Ascending aorta (tissue), 2 donors: ENCODE data around the gene AIP. TPM values are rescaled to one million over a fixed set of nuclear protein-coding genes. Genes with fewer than 3 reads are reported as not detected.

Experiments used
- DNase-seq, 2 donors: peaks; one replicate each; pipeline ENCODE4 v3.0.0-alpha.2; 2019; ENCODE audit warnings: low spot score in 2 of 2
- H3K27ac ChIP-seq, 2 donors: fragments of 200-600 bp; sonication (generic); one replicate each; pipeline ENCODE4 v1.5.1; 2016 to 2017; ENCODE audit warnings: mild to moderate bottlenecking in 1 of 2
- H3K27me3 ChIP-seq: fragments of 200-600 bp; sonication (generic); one replicate; pipeline ENCODE4 v1.5.1; 2017
- H3K36me3 ChIP-seq, 2 donors: fragments of 200-600 bp; sonication (generic); one replicate each; pipeline ENCODE4 v1.5.1; 2016
- H3K4me1 ChIP-seq, 2 donors: fragments of 200-600 bp; sonication (generic); one replicate each; pipeline ENCODE4 v1.5.1; 2016 to 2017; ENCODE audit warnings: mild to moderate bottlenecking in 1 of 2
- H3K4me3 ChIP-seq, 2 donors: fragments of 200-600 bp; sonication (generic); one replicate each; pipeline ENCODE4 v1.5.1; 2016 to 2017; ENCODE audit warnings: mild to moderate bottlenecking in 1 of 2
- H3K9me3 ChIP-seq, 2 donors: fragments of 200-600 bp; sonication (generic); one replicate each; pipeline ENCODE4 v1.5.1; 2016
- CTCF ChIP-seq, 3 experiments: fragments of 200-600 bp in 2 of 3; fragments of 450-650 bp in 1 of 3; sonication (generic) in 2 of 3; IDR thresholded peaks; one replicate each; pipeline ENCODE4 v1.5.1; 2016 to 2019; ENCODE audit warnings: antibody characterized with exemption in 3 of 3, mild to moderate bottlenecking in 1 of 3, moderate library complexity in 1 of 3
- intact Hi-C: fragments of 100-400 bp; cut with DNase I; formaldehyde crosslinking; loops from one replicate; pipeline ENCODE4 v1.15.1; 2023
- total RNA-seq: library from RNA; depleted of rRNA; stranded (reverse); fragments of >200 nt; gene quantifications from one replicate; pipeline ENCODE4 v1.1.0, GENCODE V29; 2016

The AIP gene
- total RNA-seq, 1 donor from 2014 or later, result 116 TPM

- DNase-seq, result no peak
- H3K27ac ChIP-seq, result no peak overlapping the region
- no peak overlapping the region for H3K4me3 ChIP-seq
- intact Hi-C loops, result no loop called here
- no peaks in the 10 kb centered on the region for H3K4me1 ChIP-seq
- peaks cover 28 to 49% of the 10 kb centered on the region in 2 donors for H3K36me3 ChIP-seq
- no peaks in the 10 kb centered on the region for H3K27me3 ChIP-seq
- no peaks in the 10 kb centered on the region for H3K9me3 ChIP-seq
- TF ChIP-seq CTCF (IDR thresholded peaks at IDR 0.05), result no peak
Measured at GRCh38 chr11:67497656-67498291, 14.9 kb downstream of the AIP start.

- Histone ChIP-seq H3K27me3 (no peaks in the 10 kb centered on the region), H3K4me3 (no peak overlapping the region), H3K27ac (no peak overlapping the region), H3K36me3 (peaks cover 20 to 41% of the 10 kb centered on the region in 2 donors), H3K9me3 (no peaks in the 10 kb centered on the region), H3K4me1 (peaks cover 0 to 3% of the 10 kb centered on the region in 2 donors)
- intact Hi-C loops, result no loop called here
- TF ChIP-seq CTCF (IDR thresholded peaks at IDR 0.05), result no peak
- no peak for DNase-seq
Measured at GRCh38 chr11:67498544-67498972, 15.7 kb downstream of the AIP start.

- peaks cover 11 to 31% of the 10 kb centered on the region in 2 donors for H3K36me3 ChIP-seq
- H3K27ac ChIP-seq, result no peak overlapping the region
- TF ChIP-seq CTCF (IDR thresholded peaks at IDR 0.05), result no peak
- H3K4me3 ChIP-seq, result no peak overlapping the region
- no peaks in the 10 kb centered on the region for H3K27me3 ChIP-seq
- H3K4me1 ChIP-seq, result peaks cover 2 to 8% of the 10 kb centered on the region in 2 donors
- no peaks in the 10 kb centered on the region for H3K9me3 ChIP-seq
- intact Hi-C loops, result loop anchor here (10.0 kb wide), 2 partner anchors 305 to 385 kb away; partner anchors contain the start of gene KDM2A
- DNase-seq, result no peak
Measured at GRCh38 chr11:67499808-67500483, 17.1 kb downstream of the AIP start.

GRCh38 chr11:67500484-67500821 lies 17.6 kb downstream of the AIP start:
- H3K4me1 ChIP-seq, result peaks cover 2 to 10% of the 10 kb centered on the region in 2 donors
- DNase-seq, result no peak
- no peaks in the 10 kb centered on the region for H3K9me3 ChIP-seq
- no peak overlapping the region for H3K4me3 ChIP-seq
- H3K27ac ChIP-seq, result no peak overlapping the region
- H3K27me3 ChIP-seq, result no peaks in the 10 kb centered on the region
- intact Hi-C loops, result loop anchor here (10.0 kb wide), 2 partner anchors 304 to 386 kb away; partner anchors contain the start of gene KDM2A
- H3K36me3 ChIP-seq, result peaks cover 6 to 27% of the 10 kb centered on the region in 2 donors
- TF ChIP-seq CTCF (IDR thresholded peaks at IDR 0.05), result no peak

- H3K4me3 ChIP-seq, result no peak overlapping the region
- H3K27me3 ChIP-seq, result no peaks in the 10 kb centered on the region
- H3K9me3 ChIP-seq, result no peaks in the 10 kb centered on the region
- no peak for TF ChIP-seq CTCF (IDR thresholded peaks at IDR 0.05)
- peaks cover 2 to 14% of the 10 kb centered on the region in 2 donors for H3K4me1 ChIP-seq
- intact Hi-C loops, result loop anchor here (10.0 kb wide), 2 partner anchors 304 to 386 kb away; partner anchors contain the start of gene KDM2A
- DNase-seq, result no peak
- H3K36me3 ChIP-seq, result peaks cover 0 to 27% of the 10 kb centered on the region in 2 donors
- H3K27ac ChIP-seq, result no peak overlapping the region
Measured at GRCh38 chr11:67500831-67501715, 18.2 kb downstream of the AIP start.
